ENCODE data around the gene SMAD7.
A peak's percentile ranks its signal among the peaks of the same experiment; 100 is the strongest.

Gene SMAD7

DNA sequence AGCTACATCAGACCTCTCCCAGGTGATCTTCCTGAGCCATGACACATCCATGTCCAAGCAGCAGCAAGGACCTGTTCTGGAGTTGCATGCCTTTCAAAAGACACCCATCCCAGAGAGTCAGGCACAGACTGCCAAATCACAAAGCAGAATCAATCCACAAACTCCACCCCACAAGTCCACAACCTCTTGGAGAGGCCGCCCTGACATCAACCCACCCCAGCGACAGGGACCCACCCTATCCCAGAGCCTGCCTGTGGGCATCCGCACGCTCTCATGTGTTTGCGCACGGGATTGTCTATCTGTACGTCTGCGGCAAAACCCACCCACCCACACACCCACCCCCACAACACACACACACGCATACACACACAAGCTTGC is 11.9 kb downstream of the SMAD7 start:
- no peak for DNase-seq
- in situ Hi-C loops (cut with HindIII; ENCODE audit: low pct_ligation_motif_present, low pct_unique_long_range_greater_than_20kb, low sequenced_read_pairs): loop anchor here (25.0 kb wide), 1 partner anchor 248 kb away; no protein-coding TSS in a partner anchor

DNA sequence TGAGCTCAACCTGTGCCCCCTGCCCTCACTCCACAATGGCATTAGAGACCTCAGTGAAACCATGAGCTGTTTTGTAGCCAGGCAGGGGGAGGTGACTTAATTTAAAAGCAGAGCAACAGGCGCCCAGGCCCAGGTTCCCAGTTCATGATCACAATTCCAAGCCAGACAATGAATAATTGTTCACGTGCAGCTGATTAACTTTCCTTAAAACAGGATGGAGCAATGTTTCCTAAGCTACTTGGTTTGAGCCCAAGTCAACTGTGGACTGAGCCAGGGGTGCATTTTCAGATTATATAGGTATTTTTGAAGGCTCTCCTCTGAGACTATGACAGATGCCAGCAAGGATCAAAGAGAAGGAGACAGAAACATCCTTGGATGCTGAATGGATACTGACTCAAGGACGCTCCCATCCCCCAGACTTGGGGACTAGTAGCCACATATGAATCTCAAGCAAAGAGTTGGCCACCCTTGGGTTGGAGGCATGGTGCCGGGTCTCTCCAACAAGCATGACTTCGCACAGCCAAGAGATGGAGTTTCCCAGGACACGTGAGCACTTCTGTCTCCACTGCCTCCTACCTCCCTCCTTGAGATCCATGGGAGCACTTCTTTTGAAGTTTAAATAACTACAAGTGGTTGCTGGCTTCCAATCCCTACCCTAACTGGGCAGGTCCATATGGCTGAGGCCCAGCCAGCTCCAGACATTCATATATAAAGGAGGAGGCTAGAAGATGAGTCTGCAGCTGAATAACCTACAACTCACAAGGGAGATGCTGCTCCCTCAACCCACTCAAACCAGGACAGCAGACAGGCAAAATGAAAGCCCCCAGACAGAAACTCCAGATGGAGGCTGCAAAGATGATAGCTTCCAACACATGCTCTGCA is 12.7 kb downstream of the SMAD7 start:
- in situ Hi-C loops (cut with HindIII; ENCODE audit: low pct_ligation_motif_present, low pct_unique_long_range_greater_than_20kb, low sequenced_read_pairs): loop anchor here (25.0 kb wide), 1 partner anchor 249 kb away; no protein-coding TSS in a partner anchor
- DNase-seq: no peak

DNA sequence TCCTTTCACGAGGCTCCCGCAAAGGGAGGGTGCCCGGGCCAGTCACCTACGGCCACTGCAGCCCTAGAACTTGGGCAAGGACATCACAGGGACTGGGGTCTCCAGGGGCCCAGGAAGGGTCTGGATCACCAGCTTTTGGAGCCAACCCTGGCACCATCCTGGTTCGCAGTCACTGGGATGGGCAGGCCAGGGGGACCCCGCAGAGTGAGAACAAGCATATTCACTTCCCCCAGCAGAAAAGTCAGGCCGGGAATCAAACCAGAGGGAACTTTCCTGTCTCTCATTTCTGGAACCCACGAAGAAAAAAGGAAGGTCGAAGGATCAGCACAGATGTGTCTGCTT is 15.4 kb downstream of the SMAD7 start:
- in situ Hi-C loops (cut with HindIII; ENCODE audit: low pct_ligation_motif_present, low pct_unique_long_range_greater_than_20kb, low sequenced_read_pairs): loop anchor here (25.0 kb wide), 1 partner anchor 252 kb away; no protein-coding TSS in a partner anchor
- DNase-seq: no peak

DNA sequence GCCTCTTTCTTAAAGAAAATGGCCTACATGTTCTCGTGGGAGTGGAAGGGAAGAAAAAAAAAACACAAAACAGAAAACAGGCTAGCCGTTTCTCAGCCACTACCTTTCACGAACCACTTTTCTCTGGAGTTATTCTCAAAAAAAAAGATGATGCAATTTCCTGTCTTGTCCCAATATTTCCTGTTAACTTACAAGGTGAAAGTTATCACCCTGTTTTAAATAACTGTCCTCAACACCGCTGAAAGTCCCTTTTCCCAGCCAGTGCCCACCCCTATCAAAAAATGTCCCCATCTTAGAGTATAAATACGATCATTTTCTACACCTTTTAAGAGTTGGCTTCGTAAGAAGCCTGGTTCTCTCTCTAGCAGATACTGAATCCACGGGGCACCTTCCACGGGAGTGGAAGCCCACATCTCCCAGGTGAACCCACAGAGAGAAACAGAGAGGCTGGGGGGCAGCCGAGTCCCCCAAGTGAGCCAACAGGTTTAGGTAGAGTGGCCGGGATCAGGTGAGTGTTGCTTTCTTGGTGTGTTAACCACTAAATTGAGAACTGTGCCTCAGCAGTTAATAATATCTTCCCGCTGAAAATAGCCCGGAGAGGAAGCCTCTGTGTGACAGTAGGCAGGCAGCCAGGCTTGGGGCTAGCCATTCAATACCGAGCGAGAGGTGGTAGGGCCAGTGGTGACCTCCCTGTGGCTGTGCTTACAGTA is 15.9 kb downstream of the SMAD7 start:
- no peak for DNase-seq
- in situ Hi-C loops (cut with HindIII; ENCODE audit: low pct_ligation_motif_present, low pct_unique_long_range_greater_than_20kb, low sequenced_read_pairs): loop anchor here (25.0 kb wide), 1 partner anchor 252 kb away; no protein-coding TSS in a partner anchor

DNA sequence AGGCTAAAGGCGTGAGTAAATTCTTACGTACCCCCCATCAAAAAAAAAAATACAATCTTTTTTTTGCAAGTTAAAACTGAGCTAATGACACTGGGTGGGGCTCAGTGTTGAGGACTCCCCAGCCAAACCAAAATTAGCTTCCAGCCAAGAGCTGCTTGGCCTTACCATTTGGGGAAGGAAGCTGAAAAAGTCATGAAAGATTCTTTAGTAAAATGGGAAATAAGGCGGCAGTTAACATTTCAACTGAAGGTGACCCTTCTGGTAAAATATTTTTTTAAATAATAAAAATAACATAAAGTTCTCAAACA is 16.4 kb downstream of the SMAD7 start:
- in situ Hi-C loops (cut with HindIII; ENCODE audit: low pct_ligation_motif_present, low pct_unique_long_range_greater_than_20kb, low sequenced_read_pairs): loop anchor here (25.0 kb wide), 1 partner anchor 253 kb away; no protein-coding TSS in a partner anchor

DNA sequence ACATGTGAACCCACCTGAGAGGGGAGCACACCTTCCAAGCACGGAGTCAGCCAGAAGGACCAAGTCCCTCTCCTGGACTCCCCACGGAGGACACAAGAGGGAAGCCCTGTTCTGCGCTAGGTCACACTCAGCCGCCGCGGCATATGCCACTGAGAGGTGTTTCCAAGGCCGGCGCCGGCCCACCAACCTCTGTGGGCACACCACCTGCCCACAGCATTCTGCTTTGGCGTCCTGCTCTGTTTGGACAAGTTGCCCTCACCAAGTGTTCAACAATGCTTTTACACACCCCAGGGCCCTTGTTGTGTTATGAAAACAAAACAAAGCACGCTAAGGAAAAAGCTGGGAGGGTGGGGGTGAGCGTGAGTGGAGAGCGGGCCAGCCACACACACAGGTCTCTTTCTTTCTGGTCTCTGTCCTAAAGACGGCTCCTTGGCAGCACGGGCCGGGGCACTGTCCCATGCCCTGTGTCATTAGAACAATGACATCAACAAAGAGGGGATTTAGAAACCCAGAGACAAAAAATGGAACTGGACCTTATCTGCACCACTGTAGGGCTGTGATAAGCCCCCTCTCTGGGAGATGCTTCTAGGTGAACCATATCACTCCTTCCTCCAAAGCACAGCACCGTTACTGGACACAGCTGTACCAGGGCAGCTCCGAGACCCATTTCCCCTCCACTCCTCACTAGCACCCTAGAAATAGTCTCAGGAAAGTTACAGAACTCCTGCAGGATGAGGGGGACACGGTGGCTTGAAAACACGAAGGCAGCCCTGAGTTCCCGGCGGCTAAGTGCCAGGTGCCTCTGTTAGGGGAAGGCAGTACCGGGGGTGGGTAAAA is 17.0 kb downstream of the SMAD7 start:
- DNase-seq: no peak
- in situ Hi-C loops (cut with HindIII; ENCODE audit: low pct_ligation_motif_present, low pct_unique_long_range_greater_than_20kb, low sequenced_read_pairs): loop anchor here (25.0 kb wide), 1 partner anchor 254 kb away; no protein-coding TSS in a partner anchor

More for the DNA sequence above, 16.4 kb downstream of the SMAD7 start:
- no peak for DNase-seq

DNA sequence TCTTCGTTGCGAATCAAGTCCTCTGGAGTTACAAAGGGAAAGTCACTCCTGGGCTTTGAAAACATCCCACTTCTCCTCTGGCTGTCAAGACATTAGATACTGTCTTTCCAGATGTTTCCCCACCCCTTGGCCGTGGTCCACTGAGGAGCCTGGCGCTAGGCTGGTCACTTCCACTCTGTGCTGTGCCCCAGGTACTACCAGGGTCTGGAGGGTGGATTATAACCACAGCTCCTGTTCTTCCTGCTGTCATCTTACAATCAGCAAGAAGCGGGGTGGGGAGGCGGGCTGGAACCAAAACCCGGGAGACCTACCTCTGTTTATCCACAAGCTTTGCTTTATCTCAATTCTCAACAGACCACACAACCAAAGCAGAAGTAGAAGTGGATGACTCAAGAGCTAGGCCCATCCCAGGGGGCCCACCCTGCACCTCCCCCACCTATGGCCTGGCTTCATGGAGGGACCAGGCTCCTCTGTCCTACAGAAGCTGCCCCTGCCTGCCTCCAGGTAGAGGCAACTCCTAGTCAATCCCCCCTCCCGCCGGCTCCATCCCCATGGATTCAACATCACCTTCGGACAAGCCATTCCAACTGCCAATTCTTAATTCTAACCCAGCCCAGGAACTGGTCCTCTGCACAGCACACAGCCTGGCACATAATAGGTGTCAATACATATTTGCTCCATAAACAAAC is 17.8 kb downstream of the SMAD7 start:
- DNase-seq: no peak
- in situ Hi-C loops (cut with HindIII; ENCODE audit: low pct_ligation_motif_present, low pct_unique_long_range_greater_than_20kb, low sequenced_read_pairs): loop anchor here (25.0 kb wide), 1 partner anchor 254 kb away; no protein-coding TSS in a partner anchor

DNA sequence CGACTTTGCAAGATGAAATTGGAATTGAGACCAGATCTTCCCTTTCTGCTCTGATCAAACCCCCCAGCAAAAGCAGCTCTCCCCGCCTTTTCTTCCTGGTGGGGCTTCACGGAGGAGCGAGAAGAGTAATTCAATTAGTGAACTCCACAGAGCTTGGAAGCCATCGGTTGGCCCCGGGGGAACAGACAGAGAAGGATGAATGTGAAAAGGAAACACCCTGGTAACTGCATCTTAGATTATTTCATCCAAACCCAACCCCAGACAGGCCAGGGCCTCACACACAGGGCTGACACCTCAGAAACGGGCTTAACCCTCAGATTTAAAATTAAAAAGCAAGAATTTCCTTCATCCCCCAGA is 18.3 kb downstream of the SMAD7 start:
- in situ Hi-C loops (cut with HindIII; ENCODE audit: low pct_ligation_motif_present, low pct_unique_long_range_greater_than_20kb, low sequenced_read_pairs): loop anchor here (25.0 kb wide), 1 partner anchor 255 kb away; no protein-coding TSS in a partner anchor
- DNase-seq: no peak

DNA sequence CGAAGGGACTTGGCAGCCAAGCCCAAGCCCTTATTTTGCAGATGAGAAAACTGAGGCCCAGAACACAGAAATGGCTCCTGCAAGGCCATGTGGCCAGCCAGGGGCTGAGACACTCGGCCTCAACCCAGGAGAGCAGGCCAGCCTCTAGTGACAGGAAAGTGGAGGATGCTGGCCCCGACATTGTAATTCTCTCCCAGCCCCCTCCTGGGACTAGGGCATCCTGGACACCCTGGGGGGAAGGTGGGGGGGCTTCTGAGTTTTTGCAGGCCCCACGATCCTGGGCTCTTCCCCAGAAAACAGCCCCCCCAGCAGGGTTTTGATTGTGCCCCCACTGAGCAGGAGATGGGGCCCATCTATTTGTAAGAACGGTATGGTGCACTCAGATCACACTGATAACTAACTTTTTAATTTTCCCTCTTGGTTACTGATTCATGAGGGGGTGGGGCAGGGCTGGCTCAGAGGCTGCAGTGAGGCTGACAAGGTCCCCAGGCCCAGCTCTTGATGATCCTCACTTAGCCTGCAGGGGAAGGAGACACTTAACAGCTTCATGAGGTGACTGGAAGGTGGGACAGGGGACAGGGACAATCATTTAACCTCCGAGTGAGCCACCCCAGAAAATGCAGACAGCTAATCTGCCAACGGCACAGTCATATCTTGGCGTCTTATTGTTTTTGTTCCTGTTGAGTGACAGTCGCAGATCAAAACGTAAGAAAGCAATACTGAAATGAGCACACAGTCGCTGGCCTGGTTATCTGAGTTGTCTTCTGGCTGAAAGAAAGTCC is 18.9 kb downstream of the SMAD7 start:
- in situ Hi-C loops (cut with HindIII; ENCODE audit: low pct_ligation_motif_present, low pct_unique_long_range_greater_than_20kb, low sequenced_read_pairs): loop anchor here (25.0 kb wide), 1 partner anchor 255 kb away; no protein-coding TSS in a partner anchor
- peak; percentile 41 for DNase-seq

DNA sequence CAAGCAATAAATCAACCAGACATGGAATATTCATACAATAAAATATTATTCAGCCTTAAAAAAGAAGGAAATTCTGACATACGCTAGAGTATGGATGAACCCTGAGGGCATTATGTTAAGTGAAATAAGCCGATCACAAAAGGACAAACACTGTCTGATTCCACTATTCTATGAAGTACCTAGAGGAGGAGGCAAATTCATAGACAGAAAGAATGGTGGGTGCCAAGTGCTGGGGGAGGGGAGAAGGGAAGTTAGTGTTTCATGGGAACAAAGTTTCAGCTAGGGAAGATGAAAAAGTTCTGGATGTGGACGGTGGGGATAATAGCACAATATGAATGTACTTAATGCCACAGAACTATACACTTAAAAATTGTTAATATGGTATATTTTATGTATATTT is 19.8 kb downstream of the SMAD7 start:
- in situ Hi-C loops (cut with HindIII; ENCODE audit: low pct_ligation_motif_present, low pct_unique_long_range_greater_than_20kb, low sequenced_read_pairs): loop anchor here (25.0 kb wide), 1 partner anchor 256 kb away; no protein-coding TSS in a partner anchor
- DNase-seq: no peak

DNA sequence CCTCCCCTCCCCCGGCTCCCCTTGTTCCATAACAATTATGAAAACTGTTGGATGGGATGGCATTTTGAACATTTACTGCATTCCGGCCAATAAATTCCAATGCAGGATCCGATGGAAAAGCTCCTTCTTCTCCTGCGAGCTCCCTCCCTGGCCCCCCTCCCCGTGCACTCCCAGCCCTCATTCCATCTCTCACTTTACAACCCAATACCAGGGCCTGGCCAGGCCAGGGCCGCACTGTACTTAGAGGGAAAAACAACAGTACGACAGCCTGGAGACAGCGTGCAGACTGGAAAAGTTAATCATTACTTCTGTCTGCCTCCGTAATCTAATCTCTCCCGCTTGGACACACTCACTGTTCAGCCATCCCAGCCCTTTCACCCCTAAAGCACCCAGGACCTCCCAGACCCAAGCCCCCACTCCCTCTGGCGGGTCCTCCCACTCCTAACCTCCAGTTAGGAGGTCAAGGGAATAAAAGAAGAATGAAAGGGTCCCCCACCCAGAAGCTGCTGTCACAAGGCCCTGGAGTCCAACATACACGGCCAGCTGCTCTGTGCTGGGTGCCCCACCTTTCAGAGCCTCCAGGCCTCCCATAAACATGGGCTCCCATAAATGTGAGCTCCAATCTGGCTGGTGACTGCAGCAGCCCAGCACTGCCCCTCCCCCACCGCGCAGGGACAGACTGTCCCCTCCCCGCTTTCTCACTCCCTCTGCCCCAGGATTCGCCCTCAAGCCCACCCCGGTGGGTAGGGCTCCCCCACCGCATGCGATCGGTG is 20.6 kb downstream of the SMAD7 start:
- peak; percentile 82 for DNase-seq
- in situ Hi-C loops (cut with HindIII; ENCODE audit: low pct_ligation_motif_present, low pct_unique_long_range_greater_than_20kb, low sequenced_read_pairs): loop anchor here (25.0 kb wide), 1 partner anchor 257 kb away; no protein-coding TSS in a partner anchor

DNA sequence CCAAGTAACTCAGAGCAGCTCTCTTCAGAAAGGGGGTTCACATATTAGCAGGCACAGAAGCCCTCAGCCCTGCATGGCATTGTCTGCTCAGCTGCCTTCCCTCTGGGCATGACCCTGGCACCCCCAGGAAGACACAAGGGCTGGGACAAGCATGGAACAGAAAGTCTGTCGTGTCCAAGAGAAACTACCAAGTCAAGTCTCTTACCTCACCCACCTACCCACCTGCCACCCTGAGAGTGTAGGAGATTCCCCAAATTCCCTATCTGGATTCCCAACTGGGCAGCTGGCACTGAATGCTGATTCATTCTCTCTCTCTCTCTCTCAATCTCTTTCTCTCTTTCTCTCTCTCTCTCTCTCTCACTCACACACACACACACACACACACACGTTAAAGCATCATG is 21.6 kb downstream of the SMAD7 start:
- in situ Hi-C loops (cut with HindIII; ENCODE audit: low pct_ligation_motif_present, low pct_unique_long_range_greater_than_20kb, low sequenced_read_pairs): loop anchor here (25.0 kb wide), 1 partner anchor 258 kb away; no protein-coding TSS in a partner anchor
- DNase-seq: no peak

DNA sequence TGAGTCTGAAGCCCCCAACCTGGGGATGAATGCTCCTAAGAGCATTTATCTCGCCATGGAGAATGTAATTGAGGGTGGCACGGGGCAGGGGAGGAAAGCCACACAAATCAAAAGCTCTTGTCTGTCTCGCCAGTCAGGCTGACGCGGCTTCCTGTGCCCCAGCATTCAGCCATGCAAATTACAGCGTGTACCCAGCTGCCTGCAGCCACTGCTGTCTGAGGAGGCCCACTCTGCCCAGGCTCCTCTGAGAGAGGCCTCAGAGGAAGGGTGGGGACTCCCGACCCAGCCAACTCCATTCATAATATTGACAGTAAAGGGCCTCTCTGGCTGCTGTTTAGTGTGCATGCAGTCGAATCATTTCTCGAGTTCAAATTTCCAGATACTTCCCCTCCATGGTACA is 22.0 kb downstream of the SMAD7 start:
- in situ Hi-C loops (cut with HindIII; ENCODE audit: low pct_ligation_motif_present, low pct_unique_long_range_greater_than_20kb, low sequenced_read_pairs): loop anchor here (25.0 kb wide), 1 partner anchor 259 kb away; no protein-coding TSS in a partner anchor
- no peak for DNase-seq

DNA sequence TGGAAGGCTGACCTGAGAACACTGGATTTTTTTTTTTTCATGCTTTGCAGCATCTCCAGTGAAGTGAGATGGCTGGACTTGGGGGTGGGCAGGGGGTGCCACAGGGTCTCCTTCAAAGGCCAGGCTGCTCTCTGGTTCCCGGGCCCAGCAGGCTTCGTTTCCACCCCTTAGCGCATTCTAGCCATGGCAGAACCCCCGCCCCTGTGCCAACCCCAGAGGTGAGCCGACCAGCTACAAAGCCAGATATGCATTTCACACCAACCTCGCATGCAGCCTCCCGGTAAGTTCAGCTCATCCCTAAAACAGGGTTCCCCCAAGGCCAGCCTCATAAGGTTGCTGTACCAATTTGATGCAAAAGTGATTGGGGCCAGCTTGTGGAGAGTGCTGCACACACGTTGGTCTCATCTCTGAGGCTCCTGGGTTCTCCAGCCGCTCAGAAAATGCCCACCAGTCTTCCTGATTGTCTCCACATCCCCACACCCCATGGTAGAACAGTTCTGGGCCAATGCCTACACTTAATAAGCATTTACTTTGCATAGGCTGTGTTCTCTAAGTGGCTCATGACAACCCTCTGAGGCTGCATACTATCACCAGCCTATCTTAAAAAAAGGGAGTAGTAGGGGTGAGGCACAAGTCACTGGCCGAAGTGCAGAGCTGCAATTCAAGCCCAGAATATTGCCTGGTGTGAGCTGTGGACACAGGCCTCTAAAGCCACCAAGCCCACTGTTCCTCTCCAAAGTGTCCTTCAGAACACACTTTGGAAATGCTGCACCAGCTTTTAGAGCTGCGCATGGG is 23.3 kb downstream of the SMAD7 start:
- in situ Hi-C loops (cut with HindIII; ENCODE audit: low pct_ligation_motif_present, low pct_unique_long_range_greater_than_20kb, low sequenced_read_pairs): loop anchor here (25.0 kb wide), 1 partner anchor 260 kb away; no protein-coding TSS in a partner anchor
- no peak for DNase-seq

DNA sequence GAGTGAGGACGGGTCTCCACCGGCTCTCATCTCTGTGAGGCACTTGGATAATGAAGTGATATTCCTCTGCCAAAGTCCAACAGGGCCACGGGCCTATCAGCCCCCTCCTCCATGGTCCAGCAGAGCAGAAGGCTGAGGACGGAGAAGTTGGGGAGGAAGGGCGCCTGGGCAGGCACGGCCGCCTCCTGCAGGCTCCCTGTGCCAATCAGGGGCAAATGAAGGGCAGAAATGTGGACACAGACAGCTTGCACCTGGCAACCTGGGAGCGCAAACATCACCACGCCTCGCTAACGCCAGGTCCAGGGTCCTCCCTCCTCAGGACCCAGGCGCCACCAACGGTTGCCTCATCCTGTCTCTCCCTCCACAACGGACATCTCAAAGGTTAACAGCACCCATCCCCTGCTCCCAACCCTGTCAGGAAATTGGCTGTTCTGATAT is 24.3 kb downstream of the SMAD7 start:
- in situ Hi-C loops (cut with HindIII; ENCODE audit: low pct_ligation_motif_present, low pct_unique_long_range_greater_than_20kb, low sequenced_read_pairs): loop anchor here (25.0 kb wide), 1 partner anchor 261 kb away; no protein-coding TSS in a partner anchor
- DNase-seq: no peak

DNA sequence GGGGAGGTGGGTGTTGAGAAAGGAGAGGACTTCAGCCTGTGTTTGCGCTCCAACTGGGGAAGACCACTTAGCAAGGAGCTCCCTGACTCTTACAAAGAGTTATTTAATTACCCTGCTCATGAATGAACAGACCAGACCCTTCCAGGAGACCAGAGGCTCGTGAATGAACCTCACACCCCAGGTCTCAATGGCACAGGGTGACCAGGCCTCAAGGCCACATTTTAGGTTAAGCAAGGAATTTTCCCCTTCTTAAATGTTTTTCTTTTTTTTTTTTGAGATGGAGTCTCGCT is 25.3 kb downstream of the SMAD7 start:
- in situ Hi-C loops (cut with HindIII; ENCODE audit: low pct_ligation_motif_present, low pct_unique_long_range_greater_than_20kb, low sequenced_read_pairs): loop anchor here (25.0 kb wide), 1 partner anchor 262 kb away; no protein-coding TSS in a partner anchor
- no peak for DNase-seq
